GM12892 (cell line): ENCODE measurements around the gene ARPP21.

ENCODE experiments used
- POLR2A ChIP-seq: IDR thresholded peaks from 2 replicates; pipeline ENCODE4 v1.6.1; 2011; ENCODE audit warnings: low read depth, low read length, control low read depth
- POLR2AphosphoS5 ChIP-seq: IDR thresholded peaks from 2 replicates; pipeline ENCODE4 v1.6.1; 2011; ENCODE audit warnings: low read depth, low read length, control low read depth
- TAF1 ChIP-seq: IDR thresholded peaks from 2 replicates; pipeline ENCODE4 v1.6.1; 2011; ENCODE audit warnings: low read depth, mild to moderate bottlenecking, control low read depth, low read length, borderline replicate concordance

DNA sequence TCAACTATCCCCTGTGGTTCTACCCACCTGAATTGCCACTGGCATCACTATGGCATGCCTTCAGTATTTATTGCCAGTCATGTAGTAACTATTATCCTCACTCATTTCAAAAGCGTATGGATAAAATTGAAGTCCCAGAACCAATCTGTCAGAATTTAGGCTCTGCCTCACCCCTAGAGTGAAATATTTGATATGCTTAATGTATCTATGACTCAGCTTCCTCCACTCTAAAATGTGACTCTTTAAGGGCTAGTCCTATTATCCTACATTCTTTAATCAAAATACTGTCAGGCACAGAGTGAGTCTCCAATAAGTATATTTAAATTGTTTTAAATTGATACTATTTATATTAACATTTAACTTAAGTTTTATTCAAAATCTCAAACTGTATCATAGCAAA is 27.6 kb downstream of the ARPP21 start:
- TF ChIP-seq POLR2A: no peak
- no peak for TF ChIP-seq POLR2AphosphoS5
- TF ChIP-seq TAF1: no peak
